Bronchial epithelial cell (primary cell): ENCODE results near the gene MICAL2. TPM values are rescaled to one million over a fixed set of nuclear protein-coding genes. Genes with fewer than 3 reads are reported as not detected.

Experiments used
- DNase-seq: peaks from one replicate; pipeline ENCODE4 v3.0.0-alpha.2; 2010; ENCODE audit warnings: low read depth
- FAIRE-seq: peaks from 2 replicates; lab custom pipeline; 2011; peaks lifted over from hg19 to GRCh38; lab: Jason Lieb, UNC
- H3K27me3 ChIP-seq: 2 replicates; pipeline ENCODE4 v1.5.1; 2011; ENCODE audit warnings: low read length; ENCODE audit not compliant: control insufficient read depth, insufficient read depth
- H3K36me3 ChIP-seq: 2 replicates; pipeline ENCODE4 v1.5.1; 2011; ENCODE audit warnings: low read length; ENCODE audit not compliant: control insufficient read depth, insufficient read depth
- H3K4me3 ChIP-seq: 2 replicates; pipeline ENCODE4 v1.5.1; 2011; ENCODE audit warnings: mild to moderate bottlenecking, low read depth, low read length, control low read depth
- total RNA-seq: library from RNA; depleted of rRNA; stranded (reverse); fragments of >200 nt; gene quantifications from 2 replicates; pipeline ENCODE4 v1.2.1, GENCODE V29; 2014
- TF ChIP-seq, protein P1 (sequence below): IDR thresholded peaks from 2 replicates; pipeline ENCODE4 v1.5.1; 2011; ENCODE audit warnings: mild to moderate bottlenecking, moderate library complexity, low read length, control low read depth, inconsistent platforms; ENCODE audit not compliant: insufficient read depth, severe bottlenecking

Gene MICAL2
- total RNA-seq, 1 donor from 2014 or later = 75.0 TPM

DNA sequence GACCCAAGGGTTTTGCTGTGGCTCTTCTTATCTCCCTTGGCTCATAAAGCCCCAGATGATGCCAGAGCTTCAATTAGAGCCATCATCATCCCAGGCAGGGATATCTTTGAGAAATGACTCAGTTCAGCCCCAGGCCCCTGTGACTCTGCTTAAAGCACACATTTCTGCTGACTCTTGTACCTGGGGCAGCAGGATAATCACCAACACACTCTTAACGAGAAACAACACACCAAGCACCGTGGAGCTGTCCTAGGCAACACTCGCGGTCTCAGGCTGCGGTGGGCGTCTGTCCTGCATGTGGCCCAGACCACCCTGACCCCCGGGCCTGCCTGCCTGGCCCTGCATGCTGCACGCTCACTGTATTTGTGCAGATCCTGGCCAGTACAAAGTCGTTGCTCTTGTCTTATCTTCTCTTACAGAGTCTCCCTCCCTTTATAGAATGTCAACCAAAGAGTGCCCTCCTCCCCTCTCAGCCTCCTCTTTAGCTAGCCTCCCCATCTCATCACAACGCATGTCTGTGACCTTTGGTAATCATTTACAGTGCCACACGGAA lies 152.8 kb downstream of the MICAL2 start:
- H3K4me3 ChIP-seq = no peak overlapping the region
- DNase-seq (peak; percentile 34), FAIRE-seq (no peak)
- no peaks in the 10 kb centered on the region for H3K27me3 ChIP-seq
- TF ChIP-seq, protein P1, sequence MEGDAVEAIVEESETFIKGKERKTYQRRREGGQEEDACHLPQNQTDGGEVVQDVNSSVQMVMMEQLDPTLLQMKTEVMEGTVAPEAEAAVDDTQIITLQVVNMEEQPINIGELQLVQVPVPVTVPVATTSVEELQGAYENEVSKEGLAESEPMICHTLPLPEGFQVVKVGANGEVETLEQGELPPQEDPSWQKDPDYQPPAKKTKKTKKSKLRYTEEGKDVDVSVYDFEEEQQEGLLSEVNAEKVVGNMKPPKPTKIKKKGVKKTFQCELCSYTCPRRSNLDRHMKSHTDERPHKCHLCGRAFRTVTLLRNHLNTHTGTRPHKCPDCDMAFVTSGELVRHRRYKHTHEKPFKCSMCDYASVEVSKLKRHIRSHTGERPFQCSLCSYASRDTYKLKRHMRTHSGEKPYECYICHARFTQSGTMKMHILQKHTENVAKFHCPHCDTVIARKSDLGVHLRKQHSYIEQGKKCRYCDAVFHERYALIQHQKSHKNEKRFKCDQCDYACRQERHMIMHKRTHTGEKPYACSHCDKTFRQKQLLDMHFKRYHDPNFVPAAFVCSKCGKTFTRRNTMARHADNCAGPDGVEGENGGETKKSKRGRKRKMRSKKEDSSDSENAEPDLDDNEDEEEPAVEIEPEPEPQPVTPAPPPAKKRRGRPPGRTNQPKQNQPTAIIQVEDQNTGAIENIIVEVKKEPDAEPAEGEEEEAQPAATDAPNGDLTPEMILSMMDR = no peak
- peaks cover 23% of the 10 kb centered on the region for H3K36me3 ChIP-seq

DNA sequence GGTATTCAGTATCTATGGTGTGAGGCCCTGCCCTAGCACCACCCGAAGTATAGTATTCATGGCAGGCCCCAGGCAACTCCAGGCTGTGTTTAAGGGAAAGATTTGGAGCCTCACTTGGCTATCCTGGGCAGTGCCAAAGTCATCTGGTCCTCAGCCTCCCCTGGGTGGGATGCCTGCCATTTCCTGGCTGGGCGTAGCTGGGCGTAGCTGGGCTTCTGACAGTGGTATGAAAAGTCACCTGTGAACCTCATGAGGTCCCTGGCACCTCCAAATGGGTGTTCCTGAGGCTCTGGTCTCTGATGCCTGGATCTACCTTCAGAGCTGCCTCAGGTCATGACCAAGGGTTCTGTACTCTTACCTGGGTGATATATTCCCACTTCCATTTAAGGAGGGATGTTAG lies 154.0 kb downstream of the MICAL2 start:
- Histone ChIP-seq H3K36me3 (peaks cover 23% of the 10 kb centered on the region), H3K4me3 (no peak overlapping the region), H3K27me3 (no peaks in the 10 kb centered on the region)
- no peak for FAIRE-seq
- TF ChIP-seq, protein P1 = no peak
- no peak for DNase-seq

DNA sequence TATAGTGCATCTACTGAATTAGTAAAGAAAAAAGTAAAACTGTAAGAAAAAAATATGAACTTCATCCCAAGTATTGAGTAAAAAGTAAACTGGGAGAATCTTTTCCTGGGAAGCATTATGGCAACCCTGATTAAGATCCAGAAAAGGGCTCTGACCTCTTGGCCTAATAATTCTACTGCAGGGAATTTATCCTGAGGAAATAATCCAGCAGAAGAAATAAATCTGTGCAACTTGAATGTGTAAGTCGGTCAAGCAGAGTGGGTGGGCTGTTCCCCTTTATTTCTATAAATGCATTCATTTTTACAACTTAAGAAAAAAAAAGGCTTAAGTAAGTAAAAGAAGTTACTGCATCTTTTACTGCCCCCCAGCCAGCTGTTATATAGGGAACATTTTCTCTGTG lies 155.7 kb downstream of the MICAL2 start:
- TF ChIP-seq, protein P1 = no peak
- no peak for DNase-seq
- no peaks in the 10 kb centered on the region for H3K27me3 ChIP-seq
- FAIRE-seq = no peak
- peaks cover 13% of the 10 kb centered on the region for H3K36me3 ChIP-seq
- no peak overlapping the region for H3K4me3 ChIP-seq

DNA sequence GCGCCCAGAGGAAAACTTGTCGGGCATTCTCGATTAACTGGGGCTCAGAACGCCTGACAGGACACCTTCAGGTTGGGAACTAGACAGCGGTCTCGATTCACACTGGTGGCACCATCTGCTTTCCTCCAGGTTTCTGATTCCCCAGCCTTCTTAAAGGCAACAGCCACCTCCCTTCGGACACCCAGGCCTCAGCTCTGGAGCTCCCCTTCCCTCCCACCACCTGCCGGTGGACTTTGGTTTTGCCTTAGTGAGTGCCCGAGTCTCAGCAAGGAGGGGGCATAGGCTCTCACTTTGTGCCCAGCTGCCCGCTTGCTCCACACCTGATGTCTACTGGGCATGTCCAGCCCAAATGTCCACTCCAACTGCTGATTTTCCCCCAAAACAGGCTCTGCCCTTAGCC lies 156.6 kb downstream of the MICAL2 start:
- FAIRE-seq (no peak), DNase-seq (no peak)
- no peaks in the 10 kb centered on the region for H3K27me3 ChIP-seq
- no peak overlapping the region for H3K4me3 ChIP-seq
- TF ChIP-seq, protein P1 = no peak
- peaks cover 10% of the 10 kb centered on the region for H3K36me3 ChIP-seq

DNA sequence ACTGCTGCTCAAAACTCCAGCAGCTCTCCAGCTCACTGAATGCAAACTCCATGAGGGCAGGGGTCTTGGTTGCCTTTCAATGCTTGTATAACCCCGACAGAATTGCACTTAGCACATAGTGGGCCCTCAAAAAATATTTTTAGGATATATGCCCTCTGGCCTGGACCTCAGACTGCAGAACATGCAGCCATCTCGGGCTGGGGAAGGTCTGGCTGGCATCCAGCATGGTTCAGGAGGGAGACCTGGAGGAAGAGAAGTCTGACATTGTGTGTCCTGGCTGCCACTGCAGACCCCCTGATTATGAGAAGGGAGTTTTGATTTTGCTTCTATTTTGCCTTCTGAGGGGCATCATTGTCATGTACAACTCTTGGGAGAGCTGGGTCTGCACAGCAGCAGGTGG lies 157.5 kb downstream of the MICAL2 start:
- H3K27me3 ChIP-seq = no peaks in the 10 kb centered on the region
- FAIRE-seq (no peak), DNase-seq (no peak)
- no peak overlapping the region for H3K4me3 ChIP-seq
- peaks cover 6% of the 10 kb centered on the region for H3K36me3 ChIP-seq
- TF ChIP-seq, protein P1 = no peak

DNA sequence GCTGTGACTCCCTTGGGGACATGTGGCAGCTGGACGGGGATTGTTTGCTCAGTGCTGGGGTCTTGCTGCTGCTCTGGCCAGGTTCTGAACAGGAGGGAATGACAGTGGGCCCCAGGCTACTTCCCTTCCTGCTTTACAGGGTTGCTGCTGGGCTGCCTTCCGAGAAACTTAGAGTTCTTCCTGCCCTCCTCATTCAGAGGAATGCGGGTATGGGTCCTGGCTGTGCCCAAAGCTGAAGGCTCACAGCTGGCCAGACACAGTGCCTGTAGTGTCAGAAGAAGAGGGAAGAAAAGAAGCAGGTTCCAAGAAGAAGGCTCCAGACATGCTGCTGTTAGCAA lies 158.7 kb downstream of the MICAL2 start:
- no peak for FAIRE-seq
- no peaks in the 10 kb centered on the region for H3K36me3 ChIP-seq
- H3K4me3 ChIP-seq = no peak overlapping the region
- no peaks in the 10 kb centered on the region for H3K27me3 ChIP-seq
- peak; percentile 56 for DNase-seq
- TF ChIP-seq, protein P1 = no peak
